B cell (primary cell): ENCODE results near the gene LIMS2.

Experiments
- CTCF ChIP-seq: fragments of 200-600 bp; IDR thresholded peaks from one replicate; pipeline ENCODE4 v1.8.0; 2022; ENCODE audit warnings: antibody characterized with exemption, mild to moderate bottlenecking
- EZH2 ChIP-seq: IDR thresholded peaks from 2 replicates; pipeline ENCODE4 v1.6.1; 2012; ENCODE audit warnings: borderline replicate concordance, low read depth, mild to moderate bottlenecking, moderate library complexity, low read length; ENCODE audit not compliant: insufficient read depth, poor library complexity, severe bottlenecking

GRCh38 chr2:127679680-127680361, 4.5 kb upstream of the LIMS2 start:
- TF ChIP-seq CTCF (no peak), EZH2 (no peak)
